Kidney (tissue), 14 donors: ENCODE measurements around the gene POLR2C. TPM values are rescaled to one million over a fixed set of nuclear protein-coding genes. Genes with fewer than 3 reads are reported as not detected.

Source experiments
- DNase-seq, 5 donors: peaks; one replicate each; pipeline ENCODE4 v3.0.0-alpha.2; 2013 to 2020
- FAIRE-seq: peaks from 2 replicates; lab custom pipeline; 2012; peaks lifted over from hg19 to GRCh38; lab: Jason Lieb, UNC
- H3K27ac ChIP-seq, 2 donors: one replicate each; pipeline ENCODE4 v1.7.0; 2013; ENCODE audit warnings: low read depth in 2 of 2, low read length in 2 of 2, inconsistent platforms in 1 of 2
- H3K27me3 ChIP-seq: one replicate; pipeline ENCODE4 v1.7.1; 2013; ENCODE audit warnings: low read length, inconsistent platforms; ENCODE audit not compliant: control insufficient read depth, insufficient read depth
- H3K36me3 ChIP-seq, 3 donors: one replicate each; pipeline versions ENCODE4 v1.7.0 to v1.7.1; 2013; ENCODE audit warnings: low read length in 3 of 3, control low read depth in 1 of 3, inconsistent platforms in 1 of 3; ENCODE audit not compliant: insufficient read depth in 3 of 3, control insufficient read depth in 2 of 3
- H3K4me1 ChIP-seq, 3 donors: one replicate each; pipeline versions ENCODE4 v1.7.0 to v1.7.1; 2013; ENCODE audit warnings: low read length in 3 of 3, inconsistent platforms in 1 of 3, low read depth in 1 of 3; ENCODE audit not compliant: control insufficient read depth in 2 of 3, insufficient read depth in 2 of 3
- H3K4me3 ChIP-seq, 3 donors: one replicate each; pipeline versions ENCODE4 v1.7.0 to v1.8.1; 2013; ENCODE audit warnings: low read length in 3 of 3, control low read depth in 1 of 3, inconsistent platforms in 1 of 3
- H3K9ac ChIP-seq, 3 donors: one replicate each; pipeline versions ENCODE4 v1.7.0 to v1.7.1; 2013; ENCODE audit warnings: low read length in 3 of 3, control low read depth in 1 of 3, inconsistent platforms in 1 of 3
- H3K9me3 ChIP-seq, 3 donors: one replicate each; pipeline versions ENCODE4 v1.7.0 to v1.7.1; 2013; ENCODE audit warnings: low read length in 3 of 3, control low read depth in 1 of 3, inconsistent platforms in 1 of 3; ENCODE audit not compliant: control insufficient read depth in 2 of 3, insufficient read depth in 1 of 3
- intact Hi-C: fragments of 100-400 bp; cut with DNase I; formaldehyde crosslinking; loops from one replicate; pipeline ENCODE4 v1.11.1; 2022
- polyA plus RNA-seq: library from polyadenylated mRNA; stranded (reverse); fragments of 350-450 nt; fragmentation: Illumina TruSeq; extraction: RNeasy Lipid Tissue Mini Kit (QIAGEN cat#74804); gene quantifications from one replicate; pipeline ENCODE4 v1.2.3, GENCODE V29; 2014; ENCODE audit warnings: low read depth, low replicate concordance; ENCODE audit not compliant: insufficient read depth
- total RNA-seq: library from RNA; stranded (reverse); fragmentation: NEBNext Ultra II Directional; extraction: Animal tissue kit (Norgen Biotek cat#: 25700); gene quantifications from one replicate; pipeline ENCODE4 v1.2.1, GENCODE V29; 2021
- TF ChIP-seq, protein P1 (sequence below): IDR thresholded peaks from 3 replicates; pipeline ENCODE4 v1.5.1; 2012; ENCODE audit warnings: mild to moderate bottlenecking, moderate library complexity, borderline replicate concordance; ENCODE audit not compliant: insufficient read depth; ENCODE audit errors: extremely low read depth
- donor health status: control.
- donor health status: control.
- donor health status: control.
- donor health status: control.
- donor health status: control.
- donor health status: DM: yes; HTN: yes; CAD: no.
- donor health status: Normal renal cell carcinoma (clear cell type).

Gene POLR2C
- total and polyA plus RNA-seq, 2 donors from 2014 or later: 58.9 to 68.9 TPM

DNA sequence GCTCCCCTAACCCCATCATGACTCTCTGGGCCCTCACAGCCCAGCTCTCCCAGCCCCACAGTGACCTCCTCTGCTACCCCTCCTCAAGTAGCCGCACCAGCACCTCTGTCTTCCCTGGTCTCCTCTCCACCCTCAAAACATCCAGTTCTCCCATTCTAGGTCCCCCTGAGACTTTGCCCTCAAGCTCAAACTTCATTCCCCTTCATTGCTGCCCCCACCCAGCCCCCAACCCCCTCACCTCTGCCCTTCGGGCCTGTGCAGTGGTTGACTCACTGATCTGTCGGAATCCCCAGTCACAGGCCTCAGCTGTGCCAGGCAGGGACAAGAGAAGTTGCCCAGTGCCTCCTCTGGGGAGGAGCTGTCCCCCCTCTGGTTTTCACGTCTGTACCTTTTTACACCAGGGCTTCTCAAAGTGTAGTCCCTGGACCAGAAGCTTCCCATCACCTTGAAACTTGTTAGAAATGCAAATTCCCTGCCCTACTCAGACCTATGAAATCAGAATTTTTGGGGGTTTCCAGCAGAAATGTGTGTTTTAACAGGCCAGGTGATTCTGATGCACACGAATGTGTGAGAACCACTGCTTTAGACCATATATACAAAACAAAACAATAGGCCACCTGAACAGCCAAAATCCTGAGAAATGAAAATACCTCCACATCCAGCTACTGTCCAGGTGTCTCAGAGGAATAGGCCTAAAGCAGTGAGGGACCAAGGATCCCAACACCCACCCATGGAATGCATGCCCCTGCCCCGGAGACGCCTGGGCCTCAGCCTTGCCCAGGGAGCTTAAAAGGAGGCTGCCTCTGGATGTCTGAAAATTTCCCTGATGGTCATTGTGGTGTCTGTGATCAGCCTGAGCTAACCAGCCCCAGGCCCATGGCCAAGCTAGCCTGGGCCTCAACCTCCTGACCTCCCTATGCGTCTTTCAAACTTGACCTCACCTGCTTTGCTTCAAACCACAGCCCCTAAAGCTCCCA lies 24.7 kb downstream of the POLR2C start:
- intact Hi-C loops: no loop called here
- FAIRE-seq: no peak
- TF ChIP-seq, protein P1, sequence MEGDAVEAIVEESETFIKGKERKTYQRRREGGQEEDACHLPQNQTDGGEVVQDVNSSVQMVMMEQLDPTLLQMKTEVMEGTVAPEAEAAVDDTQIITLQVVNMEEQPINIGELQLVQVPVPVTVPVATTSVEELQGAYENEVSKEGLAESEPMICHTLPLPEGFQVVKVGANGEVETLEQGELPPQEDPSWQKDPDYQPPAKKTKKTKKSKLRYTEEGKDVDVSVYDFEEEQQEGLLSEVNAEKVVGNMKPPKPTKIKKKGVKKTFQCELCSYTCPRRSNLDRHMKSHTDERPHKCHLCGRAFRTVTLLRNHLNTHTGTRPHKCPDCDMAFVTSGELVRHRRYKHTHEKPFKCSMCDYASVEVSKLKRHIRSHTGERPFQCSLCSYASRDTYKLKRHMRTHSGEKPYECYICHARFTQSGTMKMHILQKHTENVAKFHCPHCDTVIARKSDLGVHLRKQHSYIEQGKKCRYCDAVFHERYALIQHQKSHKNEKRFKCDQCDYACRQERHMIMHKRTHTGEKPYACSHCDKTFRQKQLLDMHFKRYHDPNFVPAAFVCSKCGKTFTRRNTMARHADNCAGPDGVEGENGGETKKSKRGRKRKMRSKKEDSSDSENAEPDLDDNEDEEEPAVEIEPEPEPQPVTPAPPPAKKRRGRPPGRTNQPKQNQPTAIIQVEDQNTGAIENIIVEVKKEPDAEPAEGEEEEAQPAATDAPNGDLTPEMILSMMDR: no peak

DNA sequence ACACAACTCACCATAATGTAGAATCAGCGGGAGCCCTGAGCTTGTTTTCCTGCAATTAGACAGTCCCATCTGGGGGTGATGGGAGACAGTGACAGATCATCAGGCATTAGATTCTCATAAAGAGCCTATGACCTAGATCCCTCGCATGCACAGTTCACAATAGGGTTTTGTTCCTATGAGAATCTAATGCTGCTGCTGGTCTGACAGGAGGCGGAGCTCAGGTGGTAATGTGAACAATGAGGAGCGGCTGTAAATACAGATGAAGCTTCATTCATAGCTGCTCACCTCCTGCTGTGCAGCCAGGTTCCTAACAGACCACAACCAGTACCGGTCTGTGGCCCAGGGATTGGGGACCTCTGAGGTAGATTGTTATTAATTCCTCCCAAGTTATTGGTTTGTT lies 26.8 kb downstream of the POLR2C start:
- no peak overlapping the region for H3K4me3 ChIP-seq
- H3K36me3 ChIP-seq: no peaks in the 10 kb centered on the region
- DNase-seq (no peak), FAIRE-seq (no peak)
- H3K9ac ChIP-seq: no peak overlapping the region
- H3K9me3 ChIP-seq: no peaks in the 10 kb centered on the region
- intact Hi-C loops: no loop called here
- peaks cover 0 to 16% (median 10%) of the 10 kb centered on the region in 3 donors for H3K4me1 ChIP-seq
- H3K27ac ChIP-seq: no peak overlapping the region
- H3K27me3 ChIP-seq: no peaks in the 10 kb centered on the region
- TF ChIP-seq, protein P1: no peak

More for the DNA sequence above, 24.7 kb downstream of the POLR2C start:
- H3K27me3 ChIP-seq: no peaks in the 10 kb centered on the region
- no peaks in the 10 kb centered on the region for H3K36me3 ChIP-seq
- peak overlapping the region; percentile 33 to 66 (median 60) for H3K4me3 ChIP-seq
- H3K9me3 ChIP-seq: no peaks in the 10 kb centered on the region
- peaks cover 0 to 19% (median 10%) of the 10 kb centered on the region in 3 donors for H3K4me1 ChIP-seq
- H3K27ac ChIP-seq: peak overlapping the region in 1 of 2 donors; percentile 38
- peak in 1 of 5 donors; percentile 34 for DNase-seq
- peak overlapping the region in 1 of 3 donors; percentile 31 for H3K9ac ChIP-seq

DNA sequence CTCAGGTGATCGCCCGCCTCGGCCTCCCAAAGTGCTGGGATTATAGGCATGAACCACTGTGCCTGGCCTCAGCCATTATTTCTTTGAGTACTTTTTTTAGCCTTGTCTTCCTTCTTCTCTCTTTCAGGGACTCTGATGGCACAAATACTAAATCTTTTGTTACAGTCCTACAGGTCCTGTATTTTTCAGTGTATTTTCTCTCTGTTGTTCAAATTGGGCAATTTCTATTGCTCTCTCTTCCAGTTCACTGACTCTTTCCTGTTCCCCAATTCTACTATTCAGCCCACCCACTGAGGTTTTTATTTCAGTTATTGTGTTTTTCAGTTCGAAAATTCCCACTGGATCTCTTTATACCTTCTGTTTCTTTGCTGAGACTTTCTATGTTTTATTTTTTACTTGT lies 31.3 kb downstream of the POLR2C start:
- Histone ChIP-seq H3K36me3 (no peaks in the 10 kb centered on the region), H3K4me3 (no peak overlapping the region), H3K9ac (no peak overlapping the region), H3K27me3 (no peaks in the 10 kb centered on the region), H3K27ac (no peak overlapping the region), H3K9me3 (no peaks in the 10 kb centered on the region), H3K4me1 (no peaks in the 10 kb centered on the region)
- TF ChIP-seq, protein P1: no peak
- intact Hi-C loops: no loop called here
- no peak for FAIRE-seq
- DNase-seq: no peak
